Stomach (tissue), 9 donors: ENCODE measurements around the gene ANKFN1. TPM values are rescaled to one million over a fixed set of nuclear protein-coding genes. Genes with fewer than 3 reads are reported as not detected.

Experiments used
- DNase-seq, 2 donors: peaks; one replicate each; pipeline versions ENCODE4 v3.0.0 to v3.0.0-alpha.2; 2013 to 2019
- H3K27ac ChIP-seq, 5 donors: fragments of 200-600 bp in 4 of 5; sonication (generic) in 4 of 5; one replicate each; pipeline ENCODE4 v1.5.1; 2013 to 2019; ENCODE audit warnings: mild to moderate bottlenecking in 1 of 5, moderate library complexity in 1 of 5
- H3K27me3 ChIP-seq, 3 donors: fragments of 200-600 bp; sonication (generic); one replicate each; pipeline ENCODE4 v1.5.1; 2017 to 2019; ENCODE audit warnings: mixed run types in 1 of 3
- H3K36me3 ChIP-seq, 4 donors: fragments of 200-600 bp; sonication (generic); 1 replicate in 3 of 4; 2 replicates in 1 of 4; pipeline ENCODE4 v1.5.1; 2016 to 2019
- H3K4me1 ChIP-seq, 4 donors: fragments of 200-600 bp; sonication (generic); one replicate each; pipeline ENCODE4 v1.5.1; 2016 to 2019
- H3K4me3 ChIP-seq, 4 donors: fragments of 200-600 bp; sonication (generic) in 3 of 4; one replicate each; pipeline ENCODE4 v1.5.1; 2016 to 2019; ENCODE audit warnings: mild to moderate bottlenecking in 1 of 4
- H3K9me3 ChIP-seq, 4 donors: fragments of 200-600 bp; sonication (generic); one replicate each; pipeline ENCODE4 v1.5.1; 2016 to 2019
- EP300 ChIP-seq: sonication (generic); formaldehyde crosslinking; IDR thresholded peaks from one replicate; pipeline ENCODE4 v1.6.1; 2017; ENCODE audit warnings: antibody characterized with exemption
- POLR2A ChIP-seq, 4 donors: fragments of 450-650 bp; IDR thresholded peaks; one replicate each; pipeline ENCODE4 v1.6.1; 2016; ENCODE audit warnings: antibody characterized with exemption in 4 of 4, control low read depth in 2 of 4, mild to moderate bottlenecking in 1 of 4, moderate library complexity in 1 of 4
- POLR2AphosphoS5 ChIP-seq, 3 donors: sonication (generic); formaldehyde crosslinking; IDR thresholded peaks; one replicate each; pipeline ENCODE4 v1.6.1; 2016; ENCODE audit warnings: antibody characterized with exemption in 3 of 3
- WGBS, 5 donors: extraction: QIAGEN DNeasy Blood & Tissue Kit in 3 of 5; methylation state at CpG; one replicate each; pipeline versions ENCODE4 v1.1.5 to v1.1.7; 2013 to 2018; 5-methylcytosine and 5-hydroxymethylcytosine counted together
- intact Hi-C: fragments of 100-400 bp; cut with DNase I; formaldehyde crosslinking; loops from one replicate; pipeline ENCODE4 v1.15.1; 2023; ENCODE audit warnings: low total_unique reads
- polyA plus RNA-seq, 3 donors: library from polyadenylated mRNA; stranded (reverse); fragments of 200-250 nt; gene quantifications; one replicate each; pipeline ENCODE4 v1.2.3, GENCODE V29; 2013
- total RNA-seq, 5 donors: library from RNA; depleted of rRNA; stranded (reverse); fragments of >200 nt; gene quantifications; one replicate each; pipeline versions ENCODE4 v1.1.0 to v1.2.3, GENCODE V29; 2014 to 2016
- TF ChIP-seq, protein P1 (sequence below), 7 experiments: fragments of 450-650 bp in 4 of 7; fragments of 200-600 bp in 3 of 7; sonication (generic) in 3 of 7; IDR thresholded peaks; one replicate each; pipeline ENCODE4 v1.5.1; 2016 to 2019; ENCODE audit warnings: antibody characterized with exemption in 7 of 7, control low read depth in 2 of 7, mild to moderate bottlenecking in 1 of 7
- donor health status: healthy with polysubstance abuse.
- donor health status: Bipolar disorder and iron deficiency.
- donor health status: healthy.

Gene ANKFN1
- total and polyA plus RNA-seq, 8 donors, result 0.10 to 2.9 (median 1.3) TPM; not detected in 4

DNA sequence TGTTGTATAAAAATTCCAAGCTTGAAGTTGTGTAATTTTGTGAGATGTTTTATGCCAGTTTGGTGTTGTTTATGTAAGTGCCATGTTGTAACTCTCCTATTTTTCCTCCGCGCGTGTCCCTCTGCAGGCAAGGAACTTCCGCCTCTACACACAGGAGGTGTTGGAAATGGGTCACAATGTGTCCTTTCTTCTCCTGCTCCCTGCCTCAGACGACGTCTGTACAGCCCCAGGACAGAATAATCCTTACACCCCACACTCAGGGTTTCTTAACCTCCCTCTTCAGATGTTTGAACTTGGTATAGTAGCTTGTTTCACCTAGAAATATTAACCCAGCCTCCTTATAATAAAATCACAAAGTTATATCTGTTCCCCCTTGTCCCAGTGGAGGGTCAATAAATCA lies 329.0 kb downstream of the ANKFN1 start:
- Histone ChIP-seq H3K36me3 (no peaks in the 10 kb centered on the region), H3K27me3 (no peaks in the 10 kb centered on the region), H3K9me3 (no peaks in the 10 kb centered on the region), H3K4me1 (no peaks in the 10 kb centered on the region), H3K27ac (no peak overlapping the region), H3K4me3 (no peak overlapping the region)
- 72 to 88% (median 81%) methylated on average over 6 of the region's 6 CpGs for WGBS, 5 donors
- no peak for DNase-seq
- intact Hi-C loops, result no loop called here
- TF ChIP-seq POLR2A (IDR thresholded peaks at IDR 0.05) (no peak), POLR2AphosphoS5 (IDR thresholded peaks at IDR 0.05) (no peak), EP300 (no peak)
- TF ChIP-seq, protein P1, sequence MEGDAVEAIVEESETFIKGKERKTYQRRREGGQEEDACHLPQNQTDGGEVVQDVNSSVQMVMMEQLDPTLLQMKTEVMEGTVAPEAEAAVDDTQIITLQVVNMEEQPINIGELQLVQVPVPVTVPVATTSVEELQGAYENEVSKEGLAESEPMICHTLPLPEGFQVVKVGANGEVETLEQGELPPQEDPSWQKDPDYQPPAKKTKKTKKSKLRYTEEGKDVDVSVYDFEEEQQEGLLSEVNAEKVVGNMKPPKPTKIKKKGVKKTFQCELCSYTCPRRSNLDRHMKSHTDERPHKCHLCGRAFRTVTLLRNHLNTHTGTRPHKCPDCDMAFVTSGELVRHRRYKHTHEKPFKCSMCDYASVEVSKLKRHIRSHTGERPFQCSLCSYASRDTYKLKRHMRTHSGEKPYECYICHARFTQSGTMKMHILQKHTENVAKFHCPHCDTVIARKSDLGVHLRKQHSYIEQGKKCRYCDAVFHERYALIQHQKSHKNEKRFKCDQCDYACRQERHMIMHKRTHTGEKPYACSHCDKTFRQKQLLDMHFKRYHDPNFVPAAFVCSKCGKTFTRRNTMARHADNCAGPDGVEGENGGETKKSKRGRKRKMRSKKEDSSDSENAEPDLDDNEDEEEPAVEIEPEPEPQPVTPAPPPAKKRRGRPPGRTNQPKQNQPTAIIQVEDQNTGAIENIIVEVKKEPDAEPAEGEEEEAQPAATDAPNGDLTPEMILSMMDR (IDR thresholded peaks at IDR 0.05), result no peak

GRCh38 chr17:56486732-56487131 lies 333.5 kb downstream of the ANKFN1 start:
- H3K4me1 ChIP-seq, result no peaks in the 10 kb centered on the region
- H3K9me3 ChIP-seq, result no peaks in the 10 kb centered on the region
- intact Hi-C loops, result no loop called here
- no peaks in the 10 kb centered on the region for H3K27me3 ChIP-seq
- H3K4me3 ChIP-seq, result no peak overlapping the region
- no peak overlapping the region for H3K27ac ChIP-seq
- no peaks in the 10 kb centered on the region for H3K36me3 ChIP-seq
- no peak for DNase-seq
- TF ChIP-seq, protein P1 (IDR thresholded peaks at IDR 0.05), result no peak
- TF ChIP-seq POLR2AphosphoS5 (IDR thresholded peaks at IDR 0.05) (no peak), POLR2A (IDR thresholded peaks at IDR 0.05) (no peak)

- Histone ChIP-seq H3K36me3 (no peaks in the 10 kb centered on the region), H3K27me3 (no peaks in the 10 kb centered on the region), H3K4me3 (no peak overlapping the region), H3K9me3 (no peaks in the 10 kb centered on the region), H3K27ac (no peak overlapping the region), H3K4me1 (no peaks in the 10 kb centered on the region)
- no peak for DNase-seq
- TF ChIP-seq POLR2A (IDR thresholded peaks at IDR 0.05) (no peak), EP300 (no peak), POLR2AphosphoS5 (IDR thresholded peaks at IDR 0.05) (no peak)
- TF ChIP-seq, protein P1 (IDR thresholded peaks at IDR 0.05), result no peak
- 84 to 96% (median 86%) methylated on average over 2 of the region's 2 CpGs for WGBS, 5 donors
- intact Hi-C loops, result no loop called here
These were observed 335.5 kb downstream of the ANKFN1 start for GRCh38 chr17:56488800-56489199.

DNA sequence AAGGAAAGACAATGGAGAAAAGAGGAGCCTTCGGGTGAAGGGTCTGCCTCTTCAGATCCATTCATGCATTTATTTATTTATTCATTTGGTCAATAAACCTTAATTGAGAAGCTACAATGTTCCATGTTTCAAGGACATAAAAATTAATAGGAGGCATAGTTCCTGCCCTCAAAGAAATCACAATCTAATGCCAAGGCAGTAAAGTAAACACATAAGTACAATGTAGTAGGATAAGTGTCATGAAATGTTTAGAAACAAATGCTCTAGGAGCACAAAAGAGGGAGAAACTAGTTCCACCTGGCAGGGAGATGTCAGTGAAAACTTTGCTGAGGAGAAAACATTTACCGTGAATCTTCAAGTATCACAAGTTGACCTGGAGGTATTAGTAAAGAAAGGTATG lies 336.7 kb downstream of the ANKFN1 start:
- no peak for DNase-seq
- no peak for TF ChIP-seq EP300
- TF ChIP-seq POLR2A (IDR thresholded peaks at IDR 0.05), result no peak
- TF ChIP-seq POLR2AphosphoS5 (IDR thresholded peaks at IDR 0.05), result no peak
- TF ChIP-seq, protein P1 (IDR thresholded peaks at IDR 0.05), result no peak
- no peak overlapping the region for H3K4me3 ChIP-seq
- no peaks in the 10 kb centered on the region for H3K4me1 ChIP-seq
- H3K27me3 ChIP-seq, result no peaks in the 10 kb centered on the region
- H3K9me3 ChIP-seq, result no peaks in the 10 kb centered on the region
- no peaks in the 10 kb centered on the region for H3K36me3 ChIP-seq
- intact Hi-C loops, result no loop called here
- H3K27ac ChIP-seq, result no peak overlapping the region
- 52 to 80% (median 78%) methylated on average over 2 of the region's 2 CpGs for WGBS, 5 donors
